HepG2 (cell line): Measurements from ENCODE around the gene CACNA1G. TPM values are rescaled to one million over a fixed set of nuclear protein-coding genes. Genes with fewer than 3 reads are reported as not detected.

ENCODE experiments used
- ATF4 ChIP-seq, 2 experiments: fragments of 450-650 bp in 1 of 2; sonication (generic) in 1 of 2; formaldehyde crosslinking; IDR thresholded peaks; 2 replicates each; pipeline versions ENCODE4 v1.5.0 to v1.8.0; 2020 to 2022; ENCODE audit warnings: mild to moderate bottlenecking in 1 of 2, missing genetic modification reagents in 1 of 2
- HCFC1 ChIP-seq: fragments of 150-350 bp; IDR thresholded peaks from 2 replicates; pipeline ENCODE4 v1.6.1; 2014; ENCODE audit warnings: low read depth, low read length
- HDAC2 ChIP-seq: sonication (generic); formaldehyde crosslinking; IDR thresholded peaks from 2 replicates; pipeline ENCODE4 v1.4.0; 2020; ENCODE audit warnings: missing genetic modification reagents
- KDM5A ChIP-seq: fragments of 200-600 bp; sonication (generic); IDR thresholded peaks from 2 replicates; pipeline ENCODE4 v1.7.0; 2018; ENCODE audit warnings: antibody characterized with exemption, mild to moderate bottlenecking, low read length, borderline replicate concordance
- NFIC ChIP-seq: IDR thresholded peaks from 2 replicates; pipeline ENCODE4 v1.6.1; 2012; ENCODE audit warnings: mild to moderate bottlenecking, low read length, inconsistent platforms
- NPAS2 ChIP-seq: sonication (generic); formaldehyde crosslinking; IDR thresholded peaks from 2 replicates; pipeline ENCODE4 v1.8.0; 2022; ENCODE audit warnings: mild to moderate bottlenecking, missing genetic modification reagents, borderline replicate concordance
- NR3C1 ChIP-seq: sonication (generic); formaldehyde crosslinking; IDR thresholded peaks from 2 replicates; pipeline ENCODE4 v1.4.0; 2020; ENCODE audit warnings: missing genetic modification reagents
- PTBP1 ChIP-seq: fragments of 200-400 bp; formaldehyde crosslinking; IDR thresholded peaks from 2 replicates; pipeline ENCODE4 v1.6.1; 2018; ENCODE audit warnings: low read length, low read depth; ENCODE audit not compliant: poor library complexity, severe bottlenecking
- RARG ChIP-seq: sonication (generic); formaldehyde crosslinking; IDR thresholded peaks from 2 replicates; pipeline ENCODE4 v1.4.0; 2020; ENCODE audit warnings: low read depth, mild to moderate bottlenecking, missing genetic modification reagents
- RBM22 ChIP-seq: fragments of 200-400 bp; formaldehyde crosslinking; optimal IDR thresholded peaks from 2 replicates; pipeline ENCODE3; 2017; ENCODE audit warnings: mild to moderate bottlenecking, low read length, moderate library complexity
- SOX13 ChIP-seq, 3 experiments: fragments of 450-650 bp in 1 of 3; sonication (generic) in 1 of 3; formaldehyde crosslinking in 1 of 3; IDR thresholded peaks in 2 of 3; conservative IDR thresholded peaks in 1 of 3; 2 replicates each; pipeline versions ENCODE4 v1.5.0 to v1.6.1; 2016 to 2020; ENCODE audit warnings: antibody characterized with exemption in 1 of 3, mild to moderate bottlenecking in 1 of 3, missing compliant biosample characterization in 1 of 3, missing genetic modification reagents in 1 of 3, moderate library complexity in 1 of 3
- SYNCRIP ChIP-seq: fragments of 200-400 bp; formaldehyde crosslinking; IDR thresholded peaks from 2 replicates; pipeline ENCODE4 v1.6.1; 2018; ENCODE audit warnings: mild to moderate bottlenecking, low read depth, low read length; ENCODE audit not compliant: insufficient read depth
- TCF7 ChIP-seq: sonication (generic); IDR thresholded peaks from 2 replicates; pipeline ENCODE4 v1.6.1; 2016; ENCODE audit warnings: antibody characterized with exemption, low read depth
- ZKSCAN1 ChIP-seq: fragments of 150-350 bp; IDR thresholded peaks from 2 replicates; pipeline ENCODE4 v1.6.1; 2014; ENCODE audit warnings: low read length
- ZNF678 ChIP-seq: sonication (generic); formaldehyde crosslinking; IDR thresholded peaks from 2 replicates; pipeline ENCODE4 v1.4.0; 2020; ENCODE audit warnings: mild to moderate bottlenecking, missing genetic modification reagents
- polyA plus RNA-seq, 8 experiments: library from polyadenylated mRNA; depleted of rRNA in 3 of 8; stranded (reverse) in 7 of 8; unstranded in 1 of 8; fragments of >200 nt; fragmentation: Illumina TruSeq in 4 of 8; extraction: Trizol in 4 of 8; gene quantifications; 2 replicates each; pipeline versions ENCODE4 v1.2.1 to v1.2.3, GENCODE V29; 2011 to 2016; ENCODE audit warnings: low read depth in 4 of 8, missing spikeins in 1 of 8, mixed read lengths in 1 of 8; ENCODE audit not compliant: insufficient read depth in 1 of 8
- total RNA-seq, 5 experiments: library from RNA; depleted of rRNA; stranded (reverse); fragments of >200 nt; fragmentation: Illumina TruSeq; extraction: Trizol; gene quantifications; 2 replicates each; pipeline ENCODE4 v1.2.3, GENCODE V29; 2016; ENCODE audit warnings: low read depth in 1 of 5
- TF ChIP-seq, protein P1 (sequence below), 2 experiments: sonication (generic) in 1 of 2; formaldehyde crosslinking in 1 of 2; IDR thresholded peaks; 2 replicates each; pipeline versions ENCODE4 v1.6.1 to v1.9.0; 2014 to 2022; ENCODE audit warnings: antibody characterized with exemption in 1 of 2, borderline replicate concordance in 1 of 2, inconsistent platforms in 1 of 2, low read depth in 1 of 2, missing genetic modification reagents in 1 of 2
- TF ChIP-seq, protein P2 (sequence below): sonication (generic); formaldehyde crosslinking; IDR thresholded peaks from 2 replicates; pipeline ENCODE4 v1.9.0; 2022; ENCODE audit warnings: missing genetic modification reagents, mild to moderate bottlenecking, borderline replicate concordance

The CACNA1G gene
- total and polyA plus RNA-seq, 2 of the 13 experiments (the other 11 are each of a cell fraction or from before 2014, with no cell fraction given) = 0.02 TPM; not detected in 1

DNA sequence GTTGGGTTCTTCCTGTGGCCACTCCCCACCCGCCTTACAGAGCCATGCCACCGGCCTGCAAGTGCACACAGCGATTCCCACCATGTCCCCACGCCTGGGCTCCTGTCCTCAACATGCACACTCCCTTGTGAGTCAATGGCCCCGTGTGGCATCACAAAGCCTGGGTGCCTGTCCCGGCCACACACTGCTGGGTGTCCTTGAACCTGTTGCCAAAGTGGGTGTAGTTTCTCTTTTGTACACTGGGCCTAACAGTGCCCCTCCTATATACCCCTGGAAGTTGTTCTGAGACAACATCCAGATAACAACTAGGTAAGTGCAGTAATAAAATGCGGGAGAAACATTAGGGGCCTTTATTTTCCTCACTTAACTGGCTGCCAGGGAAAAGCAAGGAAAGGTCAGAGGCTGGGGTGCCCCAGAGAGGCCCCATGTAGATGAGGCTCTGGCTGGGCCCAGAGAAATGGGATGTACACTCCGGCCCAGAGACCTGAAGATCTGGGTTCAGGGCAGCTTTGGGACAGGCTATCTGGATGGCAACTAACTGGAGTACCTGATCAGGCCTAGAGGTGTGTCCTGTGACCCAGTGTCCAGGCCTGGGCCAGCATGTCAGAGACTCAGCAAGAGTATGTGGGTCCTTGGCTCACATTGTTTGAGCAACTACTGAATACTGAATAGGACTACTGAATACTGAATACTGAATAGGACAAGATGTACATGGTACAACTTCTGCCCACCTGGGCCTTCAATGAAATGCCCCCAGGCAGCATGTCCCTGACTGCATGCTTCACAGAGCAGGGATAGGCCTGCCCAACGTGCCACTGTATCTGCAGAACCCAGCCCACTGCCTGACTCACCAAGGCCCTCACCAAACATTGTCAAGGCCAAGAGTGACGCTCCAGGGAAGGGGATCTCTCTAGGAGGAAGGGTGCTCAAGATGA, 82.5 kb downstream of the CACNA1G start (continued):
- TF ChIP-seq, protein P1, sequence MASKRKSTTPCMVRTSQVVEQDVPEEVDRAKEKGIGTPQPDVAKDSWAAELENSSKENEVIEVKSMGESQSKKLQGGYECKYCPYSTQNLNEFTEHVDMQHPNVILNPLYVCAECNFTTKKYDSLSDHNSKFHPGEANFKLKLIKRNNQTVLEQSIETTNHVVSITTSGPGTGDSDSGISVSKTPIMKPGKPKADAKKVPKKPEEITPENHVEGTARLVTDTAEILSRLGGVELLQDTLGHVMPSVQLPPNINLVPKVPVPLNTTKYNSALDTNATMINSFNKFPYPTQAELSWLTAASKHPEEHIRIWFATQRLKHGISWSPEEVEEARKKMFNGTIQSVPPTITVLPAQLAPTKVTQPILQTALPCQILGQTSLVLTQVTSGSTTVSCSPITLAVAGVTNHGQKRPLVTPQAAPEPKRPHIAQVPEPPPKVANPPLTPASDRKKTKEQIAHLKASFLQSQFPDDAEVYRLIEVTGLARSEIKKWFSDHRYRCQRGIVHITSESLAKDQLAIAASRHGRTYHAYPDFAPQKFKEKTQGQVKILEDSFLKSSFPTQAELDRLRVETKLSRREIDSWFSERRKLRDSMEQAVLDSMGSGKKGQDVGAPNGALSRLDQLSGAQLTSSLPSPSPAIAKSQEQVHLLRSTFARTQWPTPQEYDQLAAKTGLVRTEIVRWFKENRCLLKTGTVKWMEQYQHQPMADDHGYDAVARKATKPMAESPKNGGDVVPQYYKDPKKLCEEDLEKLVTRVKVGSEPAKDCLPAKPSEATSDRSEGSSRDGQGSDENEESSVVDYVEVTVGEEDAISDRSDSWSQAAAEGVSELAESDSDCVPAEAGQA (IDR thresholded peaks at IDR 0.05; ENCODE audit: low read depth) = no peak
- TF ChIP-seq, protein P1 (CRISPR knock-in tag; IDR thresholded peaks at IDR 0.05; ENCODE audit: borderline replicate concordance) = no peak
- TF ChIP-seq ZKSCAN1 (no peak), ZNF678 (no peak), RBM22 (no peak), NPAS2 (CRISPR knock-in tag) (no peak), NR3C1 (CRISPR knock-in tag) (no peak), KDM5A (no peak), NFIC (no peak), PTBP1 (no peak), ATF4 (CRISPR knock-in tag; IDR thresholded peaks at IDR 0.05) (no peak), RARG (CRISPR knock-in tag) (no peak), SYNCRIP (no peak), HCFC1 (no peak), SOX13 (IDR thresholded peaks at IDR 0.05) (no peak), SOX13 (CRISPR knock-in tag; conservative IDR thresholded peaks at IDR 0.05 in 1 of 2, IDR thresholded peaks at IDR 0.05 in 1 of 2) (peak in 1 of 2 experiments; percentile 57; a peak in 2 of 4 replicates), HDAC2 (CRISPR knock-in tag) (peak; percentile 33; the same call in 1 of the 2 replicates), TCF7 (no peak)
- TF ChIP-seq, protein P2, sequence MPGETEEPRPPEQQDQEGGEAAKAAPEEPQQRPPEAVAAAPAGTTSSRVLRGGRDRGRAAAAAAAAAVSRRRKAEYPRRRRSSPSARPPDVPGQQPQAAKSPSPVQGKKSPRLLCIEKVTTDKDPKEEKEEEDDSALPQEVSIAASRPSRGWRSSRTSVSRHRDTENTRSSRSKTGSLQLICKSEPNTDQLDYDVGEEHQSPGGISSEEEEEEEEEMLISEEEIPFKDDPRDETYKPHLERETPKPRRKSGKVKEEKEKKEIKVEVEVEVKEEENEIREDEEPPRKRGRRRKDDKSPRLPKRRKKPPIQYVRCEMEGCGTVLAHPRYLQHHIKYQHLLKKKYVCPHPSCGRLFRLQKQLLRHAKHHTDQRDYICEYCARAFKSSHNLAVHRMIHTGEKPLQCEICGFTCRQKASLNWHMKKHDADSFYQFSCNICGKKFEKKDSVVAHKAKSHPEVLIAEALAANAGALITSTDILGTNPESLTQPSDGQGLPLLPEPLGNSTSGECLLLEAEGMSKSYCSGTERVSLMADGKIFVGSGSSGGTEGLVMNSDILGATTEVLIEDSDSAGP (CRISPR knock-in tag) = peak; percentile 51; the same call in 1 of the 2 replicates
